SK-N-SH treated with all-trans-retinoic acid at 6 μM for 48 hours (cell line): ENCODE data around the gene CHD1.

Experiments used
- CSDC2 ChIP-seq: fragments of 250-450 bp; sonication (Bioruptor Pico); IDR thresholded peaks from 2 replicates; pipeline ENCODE4 v1.5.0; 2020; ENCODE audit warnings: mild to moderate bottlenecking, moderate library complexity
- ISL1 ChIP-seq: fragments of 250-450 bp; sonication (Bioruptor Pico); IDR thresholded peaks from 2 replicates; pipeline ENCODE4 v2.1.2; 2022; ENCODE audit warnings: mild to moderate bottlenecking, moderate library complexity
- PPARA ChIP-seq: fragments of 250-450 bp; sonication (Bioruptor Pico); IDR thresholded peaks from 2 replicates; pipeline ENCODE4 v1.5.0; 2020; ENCODE audit warnings: mild to moderate bottlenecking, borderline replicate concordance
- RARB ChIP-seq: fragments of 250-450 bp; sonication (Bioruptor Pico); IDR thresholded peaks from 2 replicates; pipeline ENCODE4 v1.8.0; 2021; ENCODE audit warnings: mild to moderate bottlenecking, moderate library complexity
- TOX ChIP-seq: fragments of 250-450 bp; sonication (Bioruptor Pico); IDR thresholded peaks from 2 replicates; pipeline ENCODE4 v1.8.0; 2021; ENCODE audit warnings: mild to moderate bottlenecking, moderate library complexity, borderline replicate concordance
- ZFP3 ChIP-seq: fragments of 250-450 bp; sonication (Bioruptor Pico); IDR thresholded peaks from 2 replicates; pipeline ENCODE4 v1.5.0; 2020; ENCODE audit warnings: mild to moderate bottlenecking, moderate library complexity
- ZNF565 ChIP-seq: fragments of 450-650 bp; formaldehyde crosslinking; conservative IDR thresholded peaks from 2 replicates; pipeline ENCODE4 v1.5.0; 2020; ENCODE audit warnings: low read depth, mild to moderate bottlenecking, moderate library complexity
- TF ChIP-seq, protein P1 (sequence below): fragments of 250-450 bp; sonication (Bioruptor Pico); IDR thresholded peaks from 2 replicates; pipeline ENCODE4 v1.8.0; 2020; ENCODE audit warnings: mild to moderate bottlenecking, moderate library complexity, borderline replicate concordance
- TF ChIP-seq, protein P2 (sequence below): fragments of 250-450 bp; sonication (Bioruptor Pico); IDR thresholded peaks from 2 replicates; pipeline ENCODE4 v1.5.1; 2021; ENCODE audit warnings: mild to moderate bottlenecking, moderate library complexity
- TF ChIP-seq, protein P3 (sequence below): fragments of 250-450 bp; sonication (Bioruptor Pico); IDR thresholded peaks from 2 replicates; pipeline ENCODE4 v1.8.0; 2021; ENCODE audit warnings: low read depth, mild to moderate bottlenecking, moderate library complexity, borderline replicate concordance
- TF ChIP-seq, protein P4 (sequence below): fragments of 250-450 bp; sonication (Bioruptor Pico); IDR thresholded peaks from 2 replicates; pipeline ENCODE4 v1.5.0; 2020; ENCODE audit warnings: mild to moderate bottlenecking, moderate library complexity
- TF ChIP-seq, protein P5 (sequence below): fragments of 250-450 bp; sonication (Bioruptor Pico); IDR thresholded peaks from 2 replicates; pipeline ENCODE4 v1.5.1; 2020; ENCODE audit warnings: low read depth, mild to moderate bottlenecking, moderate library complexity

DNA sequence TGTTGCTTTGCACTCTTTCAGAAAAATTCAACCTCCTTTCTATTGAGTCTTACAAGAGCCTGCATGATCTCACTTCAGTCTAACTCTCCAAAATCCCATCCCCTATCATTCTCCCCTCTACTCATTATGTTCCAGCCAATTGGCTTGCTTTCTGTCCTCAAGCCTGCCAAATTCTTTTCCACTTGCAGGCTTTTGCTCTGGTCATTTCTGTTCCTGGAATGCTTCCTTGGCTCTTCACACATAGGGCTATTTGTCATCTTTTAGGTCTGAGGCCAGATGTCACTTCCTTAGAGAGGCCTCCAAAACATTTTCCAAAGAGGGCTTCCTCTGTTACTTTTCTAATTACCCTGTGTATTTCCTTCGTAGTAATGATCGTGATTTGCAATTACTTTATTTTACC is 11.8 kb upstream of the CHD1 start:
- TF ChIP-seq, protein P1, sequence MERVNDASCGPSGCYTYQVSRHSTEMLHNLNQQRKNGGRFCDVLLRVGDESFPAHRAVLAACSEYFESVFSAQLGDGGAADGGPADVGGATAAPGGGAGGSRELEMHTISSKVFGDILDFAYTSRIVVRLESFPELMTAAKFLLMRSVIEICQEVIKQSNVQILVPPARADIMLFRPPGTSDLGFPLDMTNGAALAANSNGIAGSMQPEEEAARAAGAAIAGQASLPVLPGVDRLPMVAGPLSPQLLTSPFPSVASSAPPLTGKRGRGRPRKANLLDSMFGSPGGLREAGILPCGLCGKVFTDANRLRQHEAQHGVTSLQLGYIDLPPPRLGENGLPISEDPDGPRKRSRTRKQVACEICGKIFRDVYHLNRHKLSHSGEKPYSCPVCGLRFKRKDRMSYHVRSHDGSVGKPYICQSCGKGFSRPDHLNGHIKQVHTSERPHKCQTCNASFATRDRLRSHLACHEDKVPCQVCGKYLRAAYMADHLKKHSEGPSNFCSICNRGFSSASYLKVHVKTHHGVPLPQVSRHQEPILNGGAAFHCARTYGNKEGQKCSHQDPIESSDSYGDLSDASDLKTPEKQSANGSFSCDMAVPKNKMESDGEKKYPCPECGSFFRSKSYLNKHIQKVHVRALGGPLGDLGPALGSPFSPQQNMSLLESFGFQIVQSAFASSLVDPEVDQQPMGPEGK (CRISPR knock-in tag): no peak
- TF ChIP-seq, protein P2, sequence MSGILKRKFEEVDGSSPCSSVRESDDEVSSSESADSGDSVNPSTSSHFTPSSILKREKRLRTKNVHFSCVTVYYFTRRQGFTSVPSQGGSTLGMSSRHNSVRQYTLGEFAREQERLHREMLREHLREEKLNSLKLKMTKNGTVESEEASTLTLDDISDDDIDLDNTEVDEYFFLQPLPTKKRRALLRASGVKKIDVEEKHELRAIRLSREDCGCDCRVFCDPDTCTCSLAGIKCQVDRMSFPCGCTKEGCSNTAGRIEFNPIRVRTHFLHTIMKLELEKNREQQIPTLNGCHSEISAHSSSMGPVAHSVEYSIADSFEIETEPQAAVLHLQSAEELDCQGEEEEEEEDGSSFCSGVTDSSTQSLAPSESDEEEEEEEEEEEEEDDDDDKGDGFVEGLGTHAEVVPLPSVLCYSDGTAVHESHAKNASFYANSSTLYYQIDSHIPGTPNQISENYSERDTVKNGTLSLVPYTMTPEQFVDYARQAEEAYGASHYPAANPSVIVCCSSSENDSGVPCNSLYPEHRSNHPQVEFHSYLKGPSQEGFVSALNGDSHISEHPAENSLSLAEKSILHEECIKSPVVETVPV (CRISPR knock-in tag): no peak
- TF ChIP-seq ZFP3 (CRISPR knock-in tag) (no peak), ZNF565 (no peak), CSDC2 (CRISPR knock-in tag) (no peak), ISL1 (CRISPR knock-in tag) (no peak; the same call in 1 of the 2 replicates), TOX (CRISPR knock-in tag) (no peak), PPARA (CRISPR knock-in tag) (no peak), RARB (CRISPR knock-in tag) (no peak)
- TF ChIP-seq, protein P3, sequence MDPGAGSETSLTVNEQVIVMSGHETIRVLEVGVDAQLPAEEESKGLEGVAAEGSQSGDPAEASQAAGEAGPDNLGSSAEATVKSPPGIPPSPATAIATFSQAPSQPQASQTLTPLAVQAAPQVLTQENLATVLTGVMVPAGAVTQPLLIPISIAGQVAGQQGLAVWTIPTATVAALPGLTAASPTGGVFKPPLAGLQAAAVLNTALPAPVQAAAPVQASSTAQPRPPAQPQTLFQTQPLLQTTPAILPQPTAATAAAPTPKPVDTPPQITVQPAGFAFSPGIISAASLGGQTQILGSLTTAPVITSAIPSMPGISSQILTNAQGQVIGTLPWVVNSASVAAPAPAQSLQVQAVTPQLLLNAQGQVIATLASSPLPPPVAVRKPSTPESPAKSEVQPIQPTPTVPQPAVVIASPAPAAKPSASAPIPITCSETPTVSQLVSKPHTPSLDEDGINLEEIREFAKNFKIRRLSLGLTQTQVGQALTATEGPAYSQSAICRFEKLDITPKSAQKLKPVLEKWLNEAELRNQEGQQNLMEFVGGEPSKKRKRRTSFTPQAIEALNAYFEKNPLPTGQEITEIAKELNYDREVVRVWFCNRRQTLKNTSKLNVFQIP (CRISPR knock-in tag): no peak
- TF ChIP-seq, protein P4, sequence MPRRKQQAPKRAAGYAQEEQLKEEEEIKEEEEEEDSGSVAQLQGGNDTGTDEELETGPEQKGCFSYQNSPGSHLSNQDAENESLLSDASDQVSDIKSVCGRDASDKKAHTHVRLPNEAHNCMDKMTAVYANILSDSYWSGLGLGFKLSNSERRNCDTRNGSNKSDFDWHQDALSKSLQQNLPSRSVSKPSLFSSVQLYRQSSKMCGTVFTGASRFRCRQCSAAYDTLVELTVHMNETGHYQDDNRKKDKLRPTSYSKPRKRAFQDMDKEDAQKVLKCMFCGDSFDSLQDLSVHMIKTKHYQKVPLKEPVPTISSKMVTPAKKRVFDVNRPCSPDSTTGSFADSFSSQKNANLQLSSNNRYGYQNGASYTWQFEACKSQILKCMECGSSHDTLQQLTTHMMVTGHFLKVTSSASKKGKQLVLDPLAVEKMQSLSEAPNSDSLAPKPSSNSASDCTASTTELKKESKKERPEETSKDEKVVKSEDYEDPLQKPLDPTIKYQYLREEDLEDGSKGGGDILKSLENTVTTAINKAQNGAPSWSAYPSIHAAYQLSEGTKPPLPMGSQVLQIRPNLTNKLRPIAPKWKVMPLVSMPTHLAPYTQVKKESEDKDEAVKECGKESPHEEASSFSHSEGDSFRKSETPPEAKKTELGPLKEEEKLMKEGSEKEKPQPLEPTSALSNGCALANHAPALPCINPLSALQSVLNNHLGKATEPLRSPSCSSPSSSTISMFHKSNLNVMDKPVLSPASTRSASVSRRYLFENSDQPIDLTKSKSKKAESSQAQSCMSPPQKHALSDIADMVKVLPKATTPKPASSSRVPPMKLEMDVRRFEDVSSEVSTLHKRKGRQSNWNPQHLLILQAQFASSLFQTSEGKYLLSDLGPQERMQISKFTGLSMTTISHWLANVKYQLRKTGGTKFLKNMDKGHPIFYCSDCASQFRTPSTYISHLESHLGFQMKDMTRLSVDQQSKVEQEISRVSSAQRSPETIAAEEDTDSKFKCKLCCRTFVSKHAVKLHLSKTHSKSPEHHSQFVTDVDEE (CRISPR knock-in tag): no peak
- TF ChIP-seq, protein P5, sequence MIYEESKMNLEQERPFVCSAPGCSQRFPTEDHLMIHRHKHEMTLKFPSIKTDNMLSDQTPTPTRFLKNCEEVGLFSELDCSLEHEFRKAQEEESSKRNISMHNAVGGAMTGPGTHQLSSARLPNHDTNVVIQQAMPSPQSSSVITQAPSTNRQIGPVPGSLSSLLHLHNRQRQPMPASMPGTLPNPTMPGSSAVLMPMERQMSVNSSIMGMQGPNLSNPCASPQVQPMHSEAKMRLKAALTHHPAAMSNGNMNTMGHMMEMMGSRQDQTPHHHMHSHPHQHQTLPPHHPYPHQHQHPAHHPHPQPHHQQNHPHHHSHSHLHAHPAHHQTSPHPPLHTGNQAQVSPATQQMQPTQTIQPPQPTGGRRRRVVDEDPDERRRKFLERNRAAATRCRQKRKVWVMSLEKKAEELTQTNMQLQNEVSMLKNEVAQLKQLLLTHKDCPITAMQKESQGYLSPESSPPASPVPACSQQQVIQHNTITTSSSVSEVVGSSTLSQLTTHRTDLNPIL (CRISPR knock-in tag): no peak
